Activated gamma-delta T cell treated with anti-CD3 and anti-CD28 coated beads, Interleukin-2, amount 50 U/mL, for 16 hours (primary cell): Measurements from ENCODE around the gene C1orf116.

Experiments
- DNase-seq: peaks from one replicate; pipeline ENCODE4 v3.0.0-alpha.2; 2020; ENCODE audit warnings: low read depth

Gene C1orf116

GRCh38 chr1:207032528-207033017 is at the start of gene C1orf116:
TSS of gene C1orf116 (minus strand) at chr1:207032756. CDS start at chr1:207027598, 5,158 bp downstream.
- DNase-seq, result no peak

DNA sequence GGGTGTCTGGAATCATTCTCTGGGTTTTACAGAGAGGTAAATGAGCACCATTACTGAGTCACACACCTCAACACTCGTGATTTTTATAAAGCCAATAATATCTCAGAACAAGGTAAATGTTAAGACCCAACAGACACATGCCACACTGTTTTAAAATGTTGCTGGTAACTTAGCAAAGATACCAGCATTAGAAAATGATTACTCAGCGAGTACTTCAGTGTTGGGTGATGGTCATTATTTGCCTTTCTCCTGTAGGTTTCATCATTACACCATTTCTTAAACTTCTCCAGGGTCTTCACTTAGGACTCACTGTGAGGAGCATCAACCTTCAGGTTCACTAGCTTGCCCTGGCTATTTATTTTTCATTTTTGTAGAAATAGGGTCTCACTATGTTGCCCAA is 49.2 kb upstream of the C1orf116 start:
- DNase-seq, result no peak

- DNase-seq, result no peak
These were observed 48.5 kb upstream of the C1orf116 start for GRCh38 chr1:207081088-207081487.

DNA sequence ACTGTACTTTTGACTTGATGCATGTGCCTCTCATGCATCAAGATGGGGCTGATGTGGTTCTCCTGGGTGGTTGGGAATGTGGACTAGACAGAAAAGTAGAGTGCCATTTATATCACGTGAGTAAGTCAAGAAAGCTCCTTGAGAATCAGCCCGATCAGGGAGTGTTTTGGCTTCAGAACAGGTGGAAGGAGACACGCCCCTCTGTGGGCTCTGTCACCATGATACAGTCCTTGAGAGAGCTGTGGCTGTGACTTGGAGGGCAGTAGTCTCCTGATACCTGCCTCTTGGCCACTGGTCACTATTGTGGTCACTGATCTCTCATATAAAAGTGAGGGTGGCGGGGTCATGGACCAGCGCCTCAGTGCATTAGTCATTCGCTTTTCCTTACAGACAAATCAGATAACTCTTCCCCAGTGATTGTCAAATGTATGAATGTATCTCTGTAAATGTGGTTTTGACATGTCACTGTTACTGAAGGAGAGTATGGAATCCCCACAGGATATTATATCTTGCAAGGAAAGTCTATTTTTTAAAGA is 47.2 kb upstream of the C1orf116 start:
- DNase-seq, result no peak

- DNase-seq, result no peak
These were observed 46.1 kb upstream of the C1orf116 start for GRCh38 chr1:207078578-207079132.

DNA sequence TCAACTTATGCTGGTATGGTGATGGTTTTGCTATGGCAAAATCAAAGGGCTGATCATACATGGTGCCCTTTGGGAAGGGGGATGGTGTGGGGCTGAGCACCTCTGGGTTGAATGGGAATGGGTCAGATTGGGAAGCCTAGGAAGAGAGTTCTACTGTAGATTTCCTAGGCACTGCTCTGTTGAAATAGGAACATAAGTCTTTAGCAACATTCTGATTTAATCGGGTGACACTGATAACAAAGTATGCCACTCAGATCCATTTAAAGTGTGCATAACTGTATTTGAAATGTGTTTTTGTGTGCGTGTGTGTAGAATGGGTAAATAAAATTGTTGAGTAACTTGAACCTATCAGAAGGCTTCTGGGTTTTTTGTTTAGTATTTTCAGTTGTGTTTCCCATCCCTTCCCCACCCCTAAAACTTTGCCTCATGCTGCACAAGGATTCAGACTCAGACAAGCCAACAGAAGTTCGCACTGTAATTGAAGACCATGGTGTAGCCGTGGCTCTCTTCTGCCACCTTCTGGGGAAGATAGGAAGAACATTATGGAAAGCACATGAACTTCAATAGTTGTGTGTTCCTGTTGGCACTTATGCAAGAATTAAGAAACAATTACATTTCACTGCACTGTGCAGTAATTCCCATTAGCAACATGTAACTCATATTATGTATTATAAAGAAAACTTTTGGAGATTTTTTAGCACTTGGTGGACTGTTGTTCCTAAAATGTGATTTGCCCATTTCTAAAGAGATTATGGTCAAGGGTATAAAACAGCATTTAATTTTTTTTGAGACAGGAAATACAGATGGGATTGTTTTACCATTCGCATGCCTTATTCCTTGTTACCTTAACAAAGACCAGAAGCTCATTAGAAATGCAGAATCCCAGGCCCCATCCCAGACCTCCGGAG is 45.2 kb upstream of the C1orf116 start:
- peak; percentile 45 for DNase-seq

DNA sequence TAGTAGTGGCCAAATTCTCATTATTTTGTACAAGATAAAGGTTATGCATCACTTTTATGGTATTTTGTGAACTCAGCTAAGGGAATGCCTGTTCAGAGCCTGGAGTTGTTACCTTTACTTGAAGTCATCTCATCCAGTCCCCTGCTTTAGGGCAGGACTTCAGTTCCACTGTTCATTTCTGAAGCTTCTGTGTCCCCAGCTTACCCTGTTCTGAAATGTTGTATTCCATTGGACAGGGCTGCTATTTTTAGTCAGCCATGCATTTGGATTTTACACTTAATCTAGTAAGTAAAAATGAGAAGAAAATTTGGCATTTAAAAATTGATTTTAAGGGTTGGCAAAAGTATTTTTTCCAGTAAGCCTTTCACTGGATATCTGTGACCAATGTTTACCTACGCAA is 44.5 kb upstream of the C1orf116 start:
- DNase-seq, result no peak

- no peak for DNase-seq
These were observed 43.8 kb upstream of the C1orf116 start for GRCh38 chr1:207076181-207076955.

- no peak for DNase-seq
These were observed 41.6 kb upstream of the C1orf116 start for GRCh38 chr1:207073906-207074820.

GRCh38 chr1:207072233-207072632 is 39.7 kb upstream of the C1orf116 start:
- DNase-seq, result no peak

DNA sequence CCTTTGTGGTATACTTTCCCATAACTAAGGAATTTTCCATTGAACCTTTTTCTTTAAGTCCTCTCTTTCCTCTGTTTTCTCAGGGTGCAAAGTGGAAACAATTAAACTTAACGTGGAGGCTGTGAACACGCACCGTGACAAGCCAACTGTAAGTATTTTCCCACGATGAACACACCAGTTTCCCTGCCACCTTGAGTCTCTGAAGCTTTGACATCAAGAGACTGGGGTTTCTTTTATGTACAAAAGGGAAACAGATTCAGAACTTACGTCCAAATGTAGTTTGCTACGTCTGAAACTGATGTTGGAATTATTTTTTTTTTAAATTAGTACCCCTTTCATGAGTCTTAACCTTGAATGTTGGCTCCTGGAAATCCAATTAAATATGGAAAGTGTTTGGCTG is 38.9 kb upstream of the C1orf116 start:
- no peak for DNase-seq

DNA sequence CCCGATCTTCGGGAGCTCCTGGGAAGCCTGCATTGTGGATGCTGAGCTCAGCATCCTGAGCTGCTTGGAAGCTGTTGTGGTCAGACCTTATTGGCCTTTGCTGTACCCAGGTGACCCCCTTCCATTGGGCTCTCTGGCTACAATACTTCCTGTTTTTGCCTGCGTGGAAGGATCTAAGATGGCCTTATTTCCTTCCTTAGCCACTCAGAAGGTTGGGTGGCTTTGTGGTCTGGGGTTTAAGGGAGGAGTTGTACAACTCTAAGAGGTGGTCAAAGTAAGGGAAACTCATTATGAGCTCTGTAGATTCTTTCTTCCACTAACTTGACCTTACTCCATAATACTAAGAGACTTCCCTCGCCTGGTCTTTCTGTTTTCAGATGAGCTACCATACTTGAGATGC is 38.3 kb upstream of the C1orf116 start:
- no peak for DNase-seq

GRCh38 chr1:207069858-207070506 is 37.4 kb upstream of the C1orf116 start:
- no peak for DNase-seq

DNA sequence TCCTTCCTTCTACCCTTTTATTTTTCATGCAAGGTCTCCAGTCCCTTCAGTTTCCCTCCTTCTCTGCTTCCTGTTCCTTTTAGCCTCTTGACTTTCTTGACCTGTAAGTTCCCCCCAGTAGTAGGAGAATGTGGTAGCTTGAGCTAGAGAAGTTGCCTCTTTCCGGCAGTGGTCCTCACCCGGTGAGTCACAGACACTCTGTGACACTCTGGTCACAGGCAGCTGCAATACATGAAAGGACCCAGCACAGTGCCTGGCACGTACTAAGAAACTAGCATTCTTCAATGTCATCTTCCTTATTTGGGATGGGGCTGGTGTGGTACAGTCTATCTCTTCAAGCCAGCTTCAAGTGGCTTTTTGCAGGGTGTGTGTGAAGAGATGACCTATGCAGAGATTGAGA is 36.5 kb upstream of the C1orf116 start:
- DNase-seq, result no peak

GRCh38 chr1:207067665-207068064 is 35.1 kb upstream of the C1orf116 start:
- no peak for DNase-seq

- no peak for DNase-seq
These were observed 34.6 kb upstream of the C1orf116 start for GRCh38 chr1:207067185-207067584.

- DNase-seq, result no peak
These were observed 32.0 kb upstream of the C1orf116 start for GRCh38 chr1:207064561-207064960.

GRCh38 chr1:207063014-207063413 is 30.5 kb upstream of the C1orf116 start:
- no peak for DNase-seq

GRCh38 chr1:207062058-207062457 is 29.5 kb upstream of the C1orf116 start:
- DNase-seq, result no peak

DNA sequence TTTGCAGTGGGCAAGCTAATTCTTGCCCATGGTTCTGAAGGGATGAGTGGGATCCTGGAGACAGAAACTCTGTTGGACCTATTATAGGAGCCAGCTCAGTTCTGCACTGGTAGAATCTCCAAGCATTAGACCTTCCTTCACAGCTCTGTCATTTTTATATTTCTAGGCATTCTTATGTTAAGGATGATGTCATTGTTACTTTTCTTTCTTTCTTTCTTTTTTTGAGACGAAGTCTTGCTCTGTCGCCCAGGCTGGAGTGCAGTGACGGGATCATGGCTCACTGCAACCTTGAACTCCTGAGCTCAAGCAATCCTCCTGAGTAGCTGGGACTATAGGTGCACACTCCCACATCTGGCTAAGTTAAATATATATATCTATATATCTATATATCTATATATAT is 28.0 kb upstream of the C1orf116 start:
- DNase-seq, result no peak

DNA sequence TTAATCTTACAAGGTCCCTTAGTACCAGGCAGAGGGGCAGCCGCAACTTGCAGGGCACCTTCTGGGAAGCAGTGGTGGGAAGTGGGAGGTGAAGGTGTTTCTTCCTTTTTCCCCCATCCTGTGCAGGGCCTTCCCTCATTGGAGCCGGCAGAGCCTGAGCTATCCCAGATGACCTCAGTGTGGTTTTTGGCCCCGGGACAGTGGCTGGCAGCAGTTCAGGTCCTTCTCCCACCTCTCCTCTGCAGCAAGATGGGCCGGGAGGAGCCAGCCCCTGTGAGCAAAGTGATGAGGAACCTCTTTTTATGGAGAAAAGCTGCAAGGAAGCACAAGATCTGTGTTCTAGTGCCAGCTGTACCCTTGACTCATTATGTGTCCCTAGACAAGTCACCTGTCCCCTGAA is 27.3 kb upstream of the C1orf116 start:
- DNase-seq, result no peak
